ENCODE data around the gene ANGPTL7.
"Not testable (repeated sequence)": the region's sequence is repeated elsewhere in the genome, so short reads cannot be mapped to it uniquely, and the experiment has no call there.

The ANGPTL7 gene, protein sequence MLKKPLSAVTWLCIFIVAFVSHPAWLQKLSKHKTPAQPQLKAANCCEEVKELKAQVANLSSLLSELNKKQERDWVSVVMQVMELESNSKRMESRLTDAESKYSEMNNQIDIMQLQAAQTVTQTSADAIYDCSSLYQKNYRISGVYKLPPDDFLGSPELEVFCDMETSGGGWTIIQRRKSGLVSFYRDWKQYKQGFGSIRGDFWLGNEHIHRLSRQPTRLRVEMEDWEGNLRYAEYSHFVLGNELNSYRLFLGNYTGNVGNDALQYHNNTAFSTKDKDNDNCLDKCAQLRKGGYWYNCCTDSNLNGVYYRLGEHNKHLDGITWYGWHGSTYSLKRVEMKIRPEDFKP

DNA sequence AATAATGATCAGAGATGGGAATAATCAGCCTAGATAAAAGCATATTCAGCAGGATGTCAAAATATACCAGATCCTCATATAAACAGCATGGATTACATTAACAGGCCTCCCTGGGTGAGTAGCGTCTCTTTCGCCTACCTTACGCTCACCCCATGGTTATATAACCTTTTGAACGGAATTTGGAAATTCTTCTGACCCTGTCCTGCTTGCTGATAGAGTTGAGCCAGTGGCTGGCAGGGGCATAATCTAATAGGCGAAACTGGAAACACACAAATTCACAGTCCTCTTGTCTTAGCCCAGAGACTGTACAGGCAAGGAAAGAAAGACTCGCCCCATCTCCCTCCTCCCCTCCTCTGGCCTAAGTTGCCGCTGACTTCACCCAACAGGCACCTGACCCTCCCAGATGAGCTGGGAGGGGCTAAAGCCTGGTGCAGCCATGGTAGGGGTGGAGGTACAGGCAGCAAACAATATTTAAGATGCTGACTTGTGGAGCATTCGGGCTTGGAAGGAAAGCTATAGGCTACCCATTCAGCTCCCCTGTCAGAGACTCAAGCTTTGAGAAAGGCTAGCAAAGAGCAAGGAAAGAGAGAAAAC lies at the start of gene ANGPTL7:
Gene ANGPTL7, plus strand, starts transcription at position 498 of the 594 bp plus-strand sequence. CDS start 225 bp downstream, outside the sequence.
- FAIRE-seq: no peak

DNA sequence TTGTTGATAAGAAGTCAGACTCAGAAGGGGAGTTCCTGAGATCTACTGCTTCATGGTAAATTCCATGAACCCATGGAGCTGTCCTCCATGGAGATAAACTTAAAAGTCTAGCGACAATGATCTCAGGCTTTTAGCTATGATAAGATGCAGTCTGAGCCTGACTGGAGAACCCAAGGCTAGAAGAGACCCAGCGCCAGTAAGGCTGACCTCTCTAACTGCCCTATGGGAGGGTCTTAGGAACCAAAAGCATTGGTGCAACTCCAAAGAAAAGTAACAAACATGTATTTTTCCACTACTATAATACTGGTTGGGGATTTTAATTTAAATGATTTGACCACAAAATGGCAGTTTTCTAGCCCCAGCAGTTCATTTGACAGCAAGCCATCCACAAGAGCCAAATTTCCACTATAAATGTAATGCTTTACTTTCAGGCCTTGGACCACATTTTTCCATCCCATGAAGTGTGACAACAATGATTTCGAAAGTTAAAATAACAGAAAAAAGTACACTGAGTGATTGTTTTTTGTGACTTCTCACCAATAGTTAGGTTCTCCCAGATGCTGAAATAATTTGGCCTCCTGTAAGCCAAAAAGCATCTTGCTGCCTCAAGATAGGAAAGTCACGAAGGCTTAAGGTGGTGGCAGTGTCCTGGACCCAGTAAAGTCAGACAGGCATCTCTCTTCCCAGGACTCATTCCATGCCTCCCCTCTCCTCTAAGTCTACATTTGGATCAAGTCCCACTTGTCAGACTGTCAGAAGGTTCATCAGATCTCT lies 46.4 kb upstream of the ANGPTL7 start:
- no peak for FAIRE-seq

DNA sequence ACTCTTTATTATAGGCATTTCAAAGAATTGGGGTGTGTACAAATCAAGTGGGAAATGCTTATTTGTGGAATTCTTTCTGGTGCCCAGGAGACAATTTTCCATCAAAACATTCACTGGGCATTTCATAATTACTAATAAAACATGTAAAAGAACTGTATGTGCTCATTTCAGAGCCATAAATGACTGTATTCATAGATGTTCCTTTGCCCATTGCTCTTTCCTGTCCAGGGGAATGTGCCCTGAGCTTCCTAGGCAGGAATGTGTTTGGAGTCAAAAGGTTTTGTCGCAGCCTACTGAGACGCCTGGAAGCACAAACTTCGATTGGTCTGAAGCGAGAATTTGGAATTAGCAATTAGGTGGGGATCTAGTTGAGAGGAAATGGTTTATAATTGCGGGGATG lies 45.8 kb upstream of the ANGPTL7 start:
- FAIRE-seq: no peak

DNA sequence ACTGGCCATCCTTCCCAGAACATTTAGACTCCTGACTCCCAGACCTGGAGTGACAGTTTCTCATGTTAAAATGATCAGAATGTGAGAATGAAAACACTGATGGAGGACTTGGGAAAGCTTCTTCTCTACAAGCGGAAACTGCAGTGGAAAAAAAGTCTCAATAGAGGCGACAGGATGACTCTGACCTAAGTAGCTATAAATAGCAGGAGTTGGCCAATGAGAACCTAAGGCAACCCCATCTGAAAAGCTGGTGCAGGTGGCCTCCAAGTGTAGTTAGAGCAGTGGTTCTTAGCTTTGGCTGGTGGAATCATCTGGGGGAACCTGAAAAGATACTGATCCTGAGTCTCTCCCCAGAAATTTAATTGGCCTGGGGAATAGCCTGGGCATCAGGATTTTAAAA lies 45.2 kb upstream of the ANGPTL7 start:
- FAIRE-seq: no peak

DNA sequence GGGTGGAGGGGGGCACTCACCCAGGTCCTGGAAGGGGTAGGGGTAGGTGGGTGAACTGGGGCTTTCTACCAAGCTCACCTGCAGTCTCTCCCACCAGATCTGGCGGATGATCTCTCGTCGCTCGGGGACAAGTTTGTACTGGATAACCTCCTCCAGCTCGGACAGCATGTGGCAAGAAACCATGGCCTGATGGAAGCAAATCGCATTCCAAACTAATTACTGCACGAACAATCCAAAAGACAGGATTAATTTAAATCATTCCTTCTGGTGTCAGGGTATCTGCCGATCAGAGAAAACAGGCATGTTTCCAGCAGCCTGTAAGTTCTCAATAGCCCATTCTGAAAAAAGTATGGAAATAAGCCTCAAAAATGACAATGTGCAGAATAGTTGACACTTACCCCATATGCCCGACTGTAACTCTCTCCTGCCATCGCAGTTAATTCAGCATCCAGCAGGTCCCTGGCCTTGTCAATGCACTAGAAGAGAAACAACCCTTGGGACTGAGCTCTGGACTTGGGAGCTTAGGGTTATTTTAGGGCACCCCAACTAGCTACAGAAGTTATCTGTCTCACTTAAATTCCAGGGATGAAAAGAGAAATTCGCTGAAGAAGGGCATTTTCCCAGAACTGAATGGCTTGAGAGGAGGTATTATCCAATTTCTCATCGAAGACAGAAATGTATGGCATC lies 44.4 kb upstream of the ANGPTL7 start:
- FAIRE-seq: no peak

DNA sequence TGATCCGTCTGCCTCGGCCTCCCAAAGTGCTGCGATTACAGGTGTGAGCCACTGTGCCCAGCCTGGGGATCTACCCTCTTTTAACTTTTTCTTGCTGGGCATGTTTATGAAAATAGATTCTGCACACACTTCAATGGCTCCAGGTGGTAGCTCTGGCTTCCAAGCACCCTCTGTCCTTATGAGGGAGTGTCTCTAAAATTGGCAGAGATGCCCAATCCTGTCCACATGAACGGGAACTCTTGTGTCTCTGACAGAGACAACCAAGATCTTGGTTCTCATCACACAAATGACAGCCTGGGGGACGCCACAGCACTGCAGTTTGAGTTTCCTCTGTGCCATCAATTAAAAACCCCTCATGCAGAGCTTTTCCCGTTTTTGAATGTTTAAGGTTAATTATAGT lies 43.4 kb upstream of the ANGPTL7 start:
- FAIRE-seq: no peak

DNA sequence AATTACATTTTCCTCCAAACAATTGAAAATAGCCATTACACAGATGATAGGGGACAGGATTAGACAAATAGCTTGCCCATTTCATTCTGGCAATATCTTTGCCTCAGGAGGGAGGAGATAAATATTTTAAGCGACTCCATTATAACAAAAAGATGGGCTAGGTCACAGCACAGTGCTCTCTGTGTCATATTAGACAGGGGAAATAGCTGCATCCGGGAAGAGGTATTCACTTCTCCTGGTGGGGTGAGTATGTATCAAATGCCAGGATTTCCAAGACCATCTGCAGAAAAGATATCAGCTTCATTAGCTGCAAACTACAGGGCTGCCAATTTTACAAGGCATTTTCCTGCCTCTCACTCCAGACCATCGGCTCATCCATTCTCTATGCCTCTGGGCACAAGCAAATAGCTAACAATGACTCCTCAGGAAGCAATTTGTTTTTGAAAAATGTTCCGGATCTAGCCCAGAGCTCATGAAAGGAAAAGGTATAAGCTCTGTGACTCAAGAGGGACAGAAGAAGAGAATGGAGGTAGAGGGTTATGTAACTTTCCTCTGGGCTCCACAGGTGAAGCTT lies 41.9 kb upstream of the ANGPTL7 start:
- no peak for FAIRE-seq

DNA sequence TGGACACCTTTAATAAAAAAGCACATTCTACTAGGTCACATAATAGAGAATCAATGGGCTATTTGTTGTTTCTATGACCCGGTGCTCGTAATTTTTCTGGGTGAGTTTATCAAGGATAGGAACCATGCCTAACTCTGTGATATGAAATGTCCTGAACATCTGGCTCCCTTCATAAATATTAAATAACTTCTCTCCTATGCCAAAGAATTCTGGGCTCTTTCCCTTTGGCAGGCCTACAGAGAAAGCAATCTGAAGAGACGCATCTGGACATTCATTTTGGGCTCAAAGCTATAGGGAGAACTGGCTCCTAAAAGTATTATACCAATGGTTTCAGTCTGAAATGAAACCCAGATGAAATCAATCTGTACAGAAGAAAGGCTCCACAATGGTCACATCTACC lies 38.8 kb upstream of the ANGPTL7 start:
- no peak for FAIRE-seq

DNA sequence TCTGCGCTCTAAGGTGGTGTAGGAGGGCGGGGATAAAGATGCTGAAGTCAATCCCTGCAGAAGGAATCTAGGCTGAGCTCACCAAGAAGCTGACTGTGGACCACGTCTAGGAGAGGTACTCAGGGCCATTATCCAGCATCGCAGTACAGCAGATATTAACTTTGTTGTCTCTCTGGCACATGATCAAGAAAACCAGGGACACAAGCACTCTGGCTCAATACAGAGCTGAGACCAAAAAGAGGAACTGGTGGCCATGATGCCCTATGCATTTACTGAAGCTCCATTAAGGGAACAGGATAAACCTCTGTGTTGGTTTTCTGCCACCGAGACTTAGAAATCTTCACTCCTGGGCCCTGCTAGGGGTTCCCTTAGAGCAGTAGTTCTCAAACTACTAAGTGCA lies 38.0 kb upstream of the ANGPTL7 start:
- FAIRE-seq: no peak

DNA sequence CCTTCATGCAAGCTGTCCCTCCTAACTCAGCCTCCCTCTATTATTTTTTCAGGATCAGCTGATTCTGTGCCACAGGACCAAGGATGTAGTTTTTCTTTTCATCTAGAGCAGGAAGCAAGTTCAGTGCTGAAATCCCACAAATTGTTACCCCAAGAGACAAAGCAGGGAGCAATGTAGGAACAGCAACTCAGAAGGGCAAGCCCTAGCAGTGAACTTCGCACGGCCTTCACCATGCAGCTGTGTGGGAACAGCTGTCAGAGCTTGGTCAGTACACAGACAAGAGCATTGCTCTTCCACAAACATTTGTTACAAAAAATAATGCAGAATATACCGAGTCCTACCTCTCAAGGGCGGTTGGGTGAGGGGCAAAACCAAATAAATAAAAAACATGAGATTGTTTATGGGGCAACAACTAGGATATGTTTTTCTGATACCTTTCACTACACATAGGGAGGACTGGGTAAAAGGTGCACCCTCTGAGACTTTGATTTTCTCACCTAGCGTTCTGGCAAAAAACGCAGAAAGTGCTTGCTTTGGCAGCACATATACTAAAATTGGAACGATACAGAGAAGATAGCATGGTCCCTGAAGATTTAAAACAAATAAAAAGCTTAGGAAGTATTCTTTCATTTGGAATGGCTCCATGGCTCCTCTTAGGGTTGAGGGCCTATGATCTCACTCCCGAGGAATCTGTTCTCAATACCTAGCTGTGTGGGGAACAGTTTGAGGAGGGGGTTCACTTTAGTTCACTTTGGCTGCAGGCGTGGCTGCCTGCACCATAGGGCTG lies 37.1 kb upstream of the ANGPTL7 start:
- FAIRE-seq: no peak

DNA sequence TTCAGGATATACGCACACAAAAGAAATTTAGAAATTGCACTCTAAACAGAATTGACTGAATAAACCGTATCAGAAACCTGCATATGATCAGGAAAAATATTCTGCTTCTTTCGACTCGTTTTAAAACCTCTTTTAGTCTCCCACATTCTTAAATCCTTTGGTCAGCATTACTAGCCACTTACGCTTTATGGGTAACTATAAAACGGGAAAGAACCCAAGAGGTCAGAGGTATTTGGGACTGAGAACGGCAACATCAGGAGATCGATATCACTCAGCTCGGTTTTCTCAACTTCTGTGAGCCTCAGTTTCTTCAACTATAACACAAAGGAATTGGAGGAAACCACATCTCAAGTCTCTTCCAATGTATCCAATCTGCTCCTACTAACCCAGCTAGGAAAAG lies 36.4 kb upstream of the ANGPTL7 start:
- no peak for FAIRE-seq

DNA sequence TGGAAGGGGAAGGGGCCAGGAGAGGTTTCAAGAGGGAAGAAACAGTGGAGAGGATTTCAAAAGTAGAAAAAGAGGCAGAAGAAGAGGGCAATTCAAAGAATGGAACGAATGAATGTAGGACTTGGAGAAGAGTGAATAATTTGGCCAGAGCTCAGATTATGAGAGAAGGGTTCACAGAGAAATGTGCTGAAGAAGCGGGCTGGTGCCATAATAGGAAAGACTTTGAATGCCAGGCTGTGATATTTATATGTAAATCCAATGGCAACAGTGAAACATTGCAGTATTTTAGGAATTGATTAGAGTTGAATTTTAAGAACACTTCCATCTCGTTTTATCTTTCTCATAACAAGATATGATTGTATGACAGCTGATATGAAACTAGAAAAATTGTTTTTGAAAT lies 36.0 kb upstream of the ANGPTL7 start:
- no peak for FAIRE-seq

DNA sequence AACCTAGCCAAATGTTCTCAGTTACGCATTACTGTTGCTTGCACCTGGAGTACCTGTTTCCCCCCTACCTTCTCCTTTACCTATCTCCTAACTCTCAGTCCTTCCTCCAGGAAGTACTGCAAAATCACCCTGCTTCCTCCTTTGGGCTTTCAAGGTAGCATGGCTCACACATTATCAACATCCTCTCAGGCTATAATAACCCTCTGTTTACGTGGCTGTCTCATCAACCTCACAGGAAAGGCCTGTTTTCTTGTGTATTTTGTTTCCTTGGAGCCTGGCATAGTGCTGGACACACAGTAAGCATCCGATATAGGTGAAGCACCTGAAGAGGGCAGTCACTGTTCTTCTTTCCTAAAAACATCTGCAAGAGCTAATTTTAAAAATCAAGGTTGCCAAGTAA lies 32.7 kb upstream of the ANGPTL7 start:
- no peak for FAIRE-seq

DNA sequence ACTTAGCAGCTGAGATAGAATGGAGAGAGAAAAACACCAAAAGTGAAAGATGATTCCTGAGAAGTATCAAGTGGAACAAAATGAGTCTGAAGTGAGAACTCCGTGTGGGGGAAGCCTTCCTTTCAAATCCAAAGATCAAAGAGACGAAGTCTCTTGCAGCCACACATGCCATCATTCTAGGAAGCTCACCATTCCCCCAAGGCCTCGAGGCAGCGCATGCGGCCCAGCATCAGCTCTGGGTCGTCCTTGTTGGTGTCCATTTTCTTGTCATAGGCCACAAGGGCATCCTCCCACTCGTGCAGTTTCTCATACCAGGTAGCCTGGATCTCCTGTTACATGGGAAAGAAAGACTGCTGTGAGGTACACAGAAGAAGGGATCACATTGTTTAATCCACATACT lies 32.2 kb upstream of the ANGPTL7 start:
- FAIRE-seq: no peak

DNA sequence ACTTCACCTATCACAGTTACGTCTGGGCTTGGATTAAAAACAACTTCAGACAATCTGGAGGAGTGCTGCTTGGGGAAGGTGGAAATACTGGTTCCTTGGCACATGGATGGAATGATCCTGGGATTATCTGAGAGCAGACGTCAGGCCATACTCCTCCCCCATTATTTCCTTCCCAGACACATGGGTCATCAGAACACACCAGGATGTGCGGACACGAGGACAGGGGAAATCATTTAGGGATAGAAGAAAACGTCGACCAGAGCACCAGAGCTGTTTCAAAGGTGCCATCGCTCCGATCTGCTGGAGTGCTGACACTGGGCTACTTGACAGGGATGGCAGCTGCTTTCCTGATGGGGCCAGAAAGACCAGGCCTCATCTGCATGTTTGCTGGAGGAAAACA lies 31.8 kb upstream of the ANGPTL7 start:
- FAIRE-seq: no peak

DNA sequence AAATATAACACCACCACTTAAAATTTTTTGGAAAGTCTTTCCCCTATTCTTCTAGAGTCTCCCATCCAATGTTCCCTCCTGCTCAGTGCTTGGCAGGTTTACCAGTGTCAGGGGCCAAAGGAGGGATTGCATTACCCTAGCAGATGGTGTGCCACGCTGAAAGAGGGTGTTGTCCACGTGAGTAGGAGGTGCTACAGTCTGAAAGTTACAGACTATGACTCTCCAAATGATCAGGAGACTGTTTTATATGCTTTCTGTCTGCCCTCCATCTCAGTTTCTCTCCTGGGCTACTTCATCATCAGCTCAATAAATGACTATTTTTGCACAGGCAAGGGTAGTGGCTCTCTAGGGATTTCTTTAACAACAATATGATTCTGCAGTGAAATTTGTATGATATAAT lies 31.3 kb upstream of the ANGPTL7 start:
- no peak for FAIRE-seq

DNA sequence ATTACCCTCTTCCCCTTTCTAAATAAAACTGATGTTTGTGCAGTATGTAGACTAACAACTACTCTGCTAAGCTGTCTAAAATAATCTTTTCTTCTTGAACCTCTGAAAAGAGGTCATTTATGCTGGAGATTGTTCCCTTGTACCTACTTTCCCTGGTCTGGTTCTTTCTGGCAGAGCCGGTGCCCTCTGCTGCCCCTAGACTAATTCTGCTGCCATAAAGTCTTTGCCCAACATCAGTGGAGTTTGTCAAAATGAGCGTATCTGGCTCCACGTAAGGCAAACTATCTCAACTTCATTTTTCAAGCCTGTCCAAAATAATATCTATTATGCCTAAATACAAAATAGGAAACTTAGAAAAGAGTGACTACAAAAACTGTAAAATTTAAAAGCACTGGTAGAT lies 30.9 kb upstream of the ANGPTL7 start:
- FAIRE-seq: no peak

DNA sequence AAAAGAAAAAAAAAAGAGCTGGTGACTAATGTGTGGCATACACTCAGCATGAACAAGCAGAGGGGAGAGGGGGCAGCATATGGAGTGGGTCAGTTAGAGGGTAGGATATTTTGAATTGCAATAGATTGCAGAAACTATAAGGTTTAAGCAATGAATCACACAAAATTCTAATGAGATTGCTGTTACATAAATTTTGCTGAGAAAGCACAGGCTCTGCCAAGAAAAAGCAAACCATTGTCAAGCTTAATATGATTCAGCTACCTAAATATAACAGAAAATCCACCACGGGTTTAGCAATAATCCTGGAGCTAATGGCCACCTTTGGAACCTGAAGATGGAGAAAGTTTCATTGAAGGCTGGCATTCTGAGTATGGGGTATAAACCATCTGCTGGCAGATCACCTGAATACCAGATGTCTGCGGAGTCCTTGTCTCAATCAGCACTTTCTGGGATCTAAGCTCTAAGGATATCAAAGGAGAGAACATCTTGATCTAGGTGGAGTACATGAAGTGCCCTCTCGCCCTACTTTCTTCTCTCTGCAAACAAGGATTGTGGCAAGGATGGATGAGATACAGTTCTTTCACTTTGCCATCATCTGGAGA lies 30.3 kb upstream of the ANGPTL7 start:
- no peak for FAIRE-seq

DNA sequence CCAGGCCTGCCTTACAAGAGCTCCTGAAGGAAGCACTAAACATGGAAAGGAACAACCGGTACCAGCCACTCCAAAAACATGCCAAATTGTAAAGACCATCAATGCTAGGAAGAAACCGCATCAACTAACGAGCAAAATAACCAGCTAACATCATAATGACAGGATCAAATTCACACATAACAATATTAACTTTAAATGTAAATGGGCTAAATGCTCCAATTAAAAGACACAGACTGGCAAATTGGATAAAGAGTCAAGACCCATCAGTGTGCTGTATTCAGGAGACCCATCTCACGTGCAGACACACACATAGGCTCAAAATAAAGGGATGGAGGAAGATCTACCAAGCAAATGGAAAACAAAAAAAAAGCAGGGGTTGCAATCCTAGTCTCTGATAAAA lies 26.4 kb upstream of the ANGPTL7 start:
- FAIRE-seq: not testable (repeated sequence)

DNA sequence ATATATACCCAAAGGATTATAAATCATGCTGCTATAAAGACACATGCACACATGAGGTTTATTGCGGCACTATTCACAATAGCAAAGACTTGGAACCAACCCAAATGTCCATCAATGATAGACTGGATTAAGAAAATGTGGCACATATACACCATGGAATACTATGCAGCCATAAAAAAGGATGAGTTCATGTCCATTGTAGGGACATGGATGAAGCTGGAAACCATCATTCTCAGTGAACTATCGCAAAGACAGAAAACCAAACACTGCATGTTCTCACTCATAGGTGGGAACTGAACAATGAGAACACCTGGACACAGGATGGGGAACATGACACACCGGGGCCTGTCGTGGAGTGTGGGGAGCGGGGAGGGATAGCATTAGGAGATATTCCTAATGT lies 22.4 kb upstream of the ANGPTL7 start:
- FAIRE-seq: not testable (repeated sequence)

DNA sequence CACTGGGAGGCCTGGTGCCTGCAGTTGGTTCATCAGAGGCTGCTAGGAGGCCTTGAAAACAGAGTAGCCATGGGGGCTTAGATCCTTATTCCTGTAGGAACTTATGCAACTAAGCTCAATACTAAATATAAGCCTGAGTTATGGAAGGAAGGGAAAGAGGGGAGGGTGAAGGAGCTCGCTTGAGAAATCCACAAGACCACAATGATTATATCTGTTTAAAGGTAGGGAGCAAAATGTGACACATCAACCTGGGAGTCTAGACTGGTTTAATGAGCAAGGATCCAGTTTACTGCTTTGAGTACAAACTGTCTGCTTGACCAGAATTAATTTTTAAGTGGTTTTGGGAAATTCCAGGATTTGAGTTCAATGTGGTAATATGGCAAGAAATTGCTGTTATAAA lies 20.4 kb upstream of the ANGPTL7 start:
- no peak for FAIRE-seq

DNA sequence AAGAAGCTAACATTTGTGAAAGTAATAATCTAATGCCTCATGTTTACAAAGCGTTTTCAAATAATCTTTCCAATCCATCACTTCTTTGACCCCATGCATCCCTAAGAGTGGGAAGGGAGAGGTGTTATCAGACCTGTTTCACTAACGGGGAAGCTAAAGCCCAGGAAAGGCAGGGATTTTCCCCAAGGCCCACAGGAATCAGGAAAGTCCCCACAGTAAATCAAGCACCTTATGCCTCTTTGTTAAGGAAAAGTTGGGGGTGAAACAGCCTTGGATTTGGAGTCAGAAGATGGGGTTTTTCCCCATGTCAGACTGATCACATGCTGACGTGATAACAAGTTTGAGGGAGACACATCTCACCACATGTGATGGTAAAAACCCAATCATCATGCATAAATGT lies 20.0 kb upstream of the ANGPTL7 start:
- no peak for FAIRE-seq

Data from colon (tissue), 2 donors.